HG03469 (cell line): ENCODE results near the gene RFNG.

ENCODE experiments used
- ATAC-seq: cut with Tn5 transposase; IDR thresholded peaks from one replicate; pipeline ENCODE4 v1.9.1; 2021; ENCODE audit warnings: mild to moderate bottlenecking, moderate library complexity, moderate number of reproducible peaks; ENCODE audit not compliant: unreplicated experiment

The RFNG gene

DNA sequence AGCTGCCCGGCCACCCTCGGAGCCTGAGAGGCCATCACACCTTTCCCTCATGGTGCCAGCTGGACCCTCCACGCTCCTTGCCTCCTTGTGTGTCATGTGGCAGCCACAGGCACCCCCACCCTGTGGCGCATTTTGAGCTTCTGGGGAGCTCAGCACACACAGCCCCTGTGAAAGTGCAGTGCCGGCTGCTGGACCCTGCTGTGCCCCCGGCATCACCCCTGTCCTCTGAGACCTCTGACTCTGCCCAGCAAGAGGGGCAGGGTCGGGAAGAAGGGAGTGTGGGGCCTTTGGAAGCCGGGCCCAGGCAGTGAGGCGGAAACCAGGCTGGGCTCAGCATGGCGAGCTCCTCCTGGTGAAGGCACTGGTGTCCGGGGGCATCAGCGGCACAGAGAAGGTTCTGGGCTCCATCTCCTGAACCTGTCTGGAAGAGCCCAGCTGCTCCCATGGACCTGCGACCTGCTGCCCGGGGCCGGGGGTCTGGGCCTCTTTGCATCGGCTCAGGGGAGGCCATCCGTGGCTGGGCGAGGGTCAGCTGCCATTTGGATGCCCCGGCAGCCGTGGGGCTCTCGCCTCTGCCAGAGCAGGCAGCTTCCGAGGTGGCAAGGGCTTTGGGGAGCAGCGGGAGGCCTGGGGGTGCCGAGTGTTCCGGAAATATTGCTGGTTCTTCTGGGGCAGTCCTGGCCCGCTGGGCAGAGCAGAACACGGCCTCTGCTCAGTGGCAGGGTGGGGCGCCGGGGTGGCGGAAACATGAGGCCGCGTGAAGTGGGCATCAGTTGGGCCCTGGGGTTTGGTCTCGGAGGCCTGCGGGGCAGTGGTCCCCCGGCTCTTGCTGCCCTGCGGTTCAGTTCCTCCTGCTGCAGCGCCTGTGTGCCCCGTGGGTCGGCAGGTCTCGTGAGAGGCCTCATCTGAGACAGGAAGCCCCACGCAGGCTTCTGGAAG, 46.8 kb downstream of the RFNG start:
- no peak for ATAC-seq

DNA sequence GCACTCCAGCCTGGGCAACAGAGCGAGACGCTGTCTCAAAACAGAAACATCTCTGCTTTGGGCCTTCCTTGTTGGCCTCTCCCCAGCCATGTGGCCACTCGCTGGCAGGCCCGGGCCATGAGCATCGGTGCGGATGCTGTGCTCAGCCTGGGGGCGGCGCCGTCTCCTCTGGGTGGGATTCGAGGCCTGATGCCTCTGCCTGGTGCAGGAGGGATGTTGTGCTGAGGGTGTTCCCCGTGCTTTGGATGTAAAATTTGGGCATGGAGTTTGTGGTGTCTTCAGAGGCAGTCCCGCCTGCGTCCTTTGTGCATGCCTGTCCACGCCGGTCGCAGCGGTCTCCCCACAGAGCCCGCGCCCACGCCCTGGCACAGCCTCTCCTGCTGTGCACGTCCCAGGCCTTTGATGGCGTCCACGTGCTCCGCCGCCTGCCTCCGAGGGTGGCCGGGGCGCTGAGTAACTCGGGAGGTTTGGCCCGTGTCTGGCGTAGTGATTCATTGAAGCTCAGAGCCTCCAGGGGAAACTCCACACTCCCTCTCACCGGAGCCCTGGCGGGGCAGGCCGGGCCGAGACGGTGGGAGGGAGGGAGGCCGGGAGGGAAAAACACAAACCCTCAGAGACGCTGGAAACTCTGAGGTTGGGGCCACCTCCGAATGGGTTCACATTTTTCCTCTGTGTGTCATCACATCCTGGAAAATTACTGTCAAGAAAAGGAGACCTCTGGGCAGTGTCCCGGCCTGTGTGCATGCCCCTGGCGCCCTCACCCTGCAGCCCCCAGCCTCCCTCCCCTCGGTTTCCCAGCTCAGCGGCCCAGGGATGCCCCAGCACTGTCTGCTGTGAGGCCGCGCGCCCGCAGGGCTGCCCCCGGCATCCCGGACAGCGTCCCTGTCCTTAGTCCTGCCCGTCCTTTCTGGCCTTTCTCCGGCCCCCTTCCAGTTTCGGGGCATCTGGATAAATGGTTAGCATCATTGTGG, 47.9 kb downstream of the RFNG start:
- no peak for ATAC-seq

DNA sequence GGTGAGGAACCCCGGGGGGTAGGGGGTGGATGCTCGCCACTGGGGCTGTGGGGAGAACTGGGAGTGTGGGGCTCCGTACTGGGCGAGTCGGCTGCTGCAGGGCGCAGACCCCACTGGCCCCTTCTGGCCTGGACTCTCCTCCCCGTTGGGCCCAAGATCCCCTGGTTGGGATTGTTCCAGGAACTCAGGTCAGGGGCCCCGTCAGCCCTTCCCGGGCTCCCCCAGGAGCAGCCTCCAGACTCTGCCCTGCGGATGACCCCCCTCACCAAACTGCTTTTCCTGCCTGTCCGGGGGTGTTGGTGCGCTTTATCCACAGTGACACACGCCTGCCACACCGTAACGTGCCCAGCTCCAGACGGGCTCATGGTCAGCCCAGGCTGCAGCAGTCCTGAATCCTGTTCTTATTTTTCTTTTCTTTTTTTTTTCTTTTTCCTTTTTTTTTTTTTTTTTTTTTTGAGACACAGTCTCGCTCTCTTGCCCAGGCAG, 50.0 kb downstream of the RFNG start:
- no peak for ATAC-seq

DNA sequence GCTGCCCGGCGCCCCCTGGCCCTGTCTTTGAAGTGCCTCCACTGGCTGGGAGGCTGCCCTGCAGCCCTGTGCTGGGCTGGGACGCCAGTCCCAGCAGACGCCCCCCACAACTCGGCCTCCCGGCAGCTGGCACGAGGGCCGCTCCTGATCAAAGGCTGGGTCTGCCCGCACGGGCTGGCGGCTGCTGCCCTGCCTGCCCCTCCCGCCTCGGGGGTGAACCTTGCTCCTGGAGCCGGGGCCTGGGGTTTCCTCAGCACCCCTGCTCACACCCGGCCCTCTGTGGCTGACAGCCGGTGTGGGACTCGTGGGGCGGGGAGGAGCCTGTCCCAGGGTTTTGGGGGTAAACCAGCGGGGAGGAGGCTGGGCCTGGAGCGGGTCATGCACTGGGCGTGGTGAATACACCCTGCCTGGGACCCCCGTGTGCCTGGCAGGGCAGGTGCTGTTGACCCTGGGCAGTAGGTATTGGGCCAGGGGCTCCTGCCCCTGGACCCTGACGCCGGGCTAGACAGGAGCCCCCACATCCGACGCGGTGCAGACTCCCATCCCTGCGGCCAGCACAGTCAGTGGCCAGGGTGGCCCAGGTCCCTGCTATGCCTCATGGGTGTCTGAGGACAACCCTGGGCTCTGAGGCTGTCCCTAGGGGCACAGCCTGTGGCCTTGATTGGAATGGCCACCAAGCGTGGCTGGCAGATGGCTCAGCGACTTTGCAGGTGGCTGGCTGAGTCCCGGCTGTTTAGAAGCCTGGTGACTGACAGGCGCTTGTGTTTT, 50.6 kb downstream of the RFNG start:
- no peak for ATAC-seq

DNA sequence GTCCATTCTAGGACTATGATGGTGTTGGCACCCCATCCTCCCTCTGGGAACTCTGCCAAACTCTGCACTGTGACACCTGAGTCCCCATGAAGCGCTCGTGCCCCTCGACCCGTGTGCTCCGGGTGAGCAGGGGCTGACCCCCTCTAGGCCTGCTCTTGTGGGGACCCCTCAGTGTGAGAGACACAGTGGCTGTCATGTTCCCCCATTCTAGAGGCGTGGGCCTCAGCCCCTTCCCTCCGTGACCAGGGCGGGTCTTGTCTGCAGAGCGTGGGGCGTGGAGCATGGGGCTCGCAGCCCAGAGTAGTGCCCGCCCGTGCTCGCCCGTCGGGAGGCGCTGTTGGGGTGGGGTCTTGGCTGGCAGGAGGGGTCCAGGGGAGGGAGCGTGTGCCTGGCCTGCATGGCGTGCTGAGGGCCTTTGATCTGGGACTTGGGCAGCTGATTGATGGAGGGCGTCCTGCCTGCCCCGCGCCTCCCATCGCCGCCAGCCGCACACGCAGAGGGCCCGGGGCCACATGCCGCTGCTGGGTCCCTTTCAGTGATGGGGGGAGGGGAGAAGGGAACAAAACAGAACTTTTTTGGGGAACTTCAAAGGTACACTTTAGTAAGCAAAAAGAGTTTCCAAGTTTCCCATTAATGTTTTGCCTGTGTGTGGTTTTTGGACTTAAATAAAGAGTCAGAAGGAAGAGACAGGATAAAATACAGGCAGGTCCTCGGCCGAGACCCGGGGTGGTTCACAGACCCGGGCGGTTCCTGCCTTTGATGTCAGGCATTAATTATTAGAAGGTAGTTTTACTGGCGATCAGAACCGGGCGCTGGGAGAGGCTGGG, 51.4 kb downstream of the RFNG start:
- ATAC-seq: no peak

DNA sequence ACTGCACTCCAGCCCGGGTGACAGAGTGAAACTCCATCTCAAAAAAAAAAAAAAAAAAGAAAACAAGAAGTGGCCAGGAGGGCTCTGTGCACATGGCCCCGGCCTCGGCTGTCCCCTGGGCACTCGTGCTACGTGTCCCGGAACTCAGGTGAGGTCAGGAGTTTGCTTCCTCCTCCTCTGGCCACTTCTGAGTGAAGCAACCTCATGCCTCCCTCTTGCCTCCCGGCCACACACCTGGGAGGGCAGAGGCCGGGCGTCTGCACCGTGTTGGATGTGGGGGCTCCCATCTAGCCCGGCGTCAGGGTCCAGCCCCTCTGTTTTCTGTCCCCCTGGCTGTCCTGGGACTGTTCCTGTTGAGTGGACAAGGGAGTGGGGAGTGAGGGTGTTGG, 52.0 kb downstream of the RFNG start:
- no peak for ATAC-seq

DNA sequence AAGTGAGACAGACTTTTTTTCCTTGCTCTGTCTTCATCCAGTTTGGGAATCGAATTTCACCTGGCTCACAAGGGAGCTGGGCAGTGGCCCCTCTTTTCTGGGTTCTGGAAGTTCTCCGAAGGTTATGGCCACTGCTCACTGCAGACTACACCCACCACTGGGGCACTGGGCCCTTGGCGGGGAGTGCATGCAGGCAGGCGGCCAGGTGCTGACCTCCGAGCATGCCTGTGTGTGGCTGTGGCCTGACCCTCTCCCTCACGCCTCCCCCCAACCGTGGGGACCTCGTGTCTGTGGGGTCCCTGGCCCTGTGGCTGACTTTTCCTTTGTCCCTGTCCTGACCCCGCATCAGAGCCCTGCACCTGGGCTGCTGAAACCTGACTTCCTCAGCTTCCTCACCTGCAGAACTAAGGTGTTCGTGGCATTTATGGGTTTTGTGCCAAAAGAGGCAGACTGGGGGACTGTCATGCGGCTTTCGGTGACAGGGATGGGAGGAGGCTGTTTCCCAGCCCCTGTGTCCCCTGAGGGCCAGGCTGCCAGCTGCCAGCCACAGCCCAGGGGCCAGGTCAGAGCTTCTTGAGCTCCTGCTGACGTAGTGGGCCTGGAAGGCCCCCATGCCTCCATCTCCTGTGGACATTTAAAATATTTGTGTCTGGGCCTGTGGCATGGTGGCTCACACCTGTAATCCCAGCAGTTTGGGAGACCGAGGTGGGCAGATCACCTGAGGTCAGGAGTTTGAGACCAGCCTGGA, 52.7 kb downstream of the RFNG start:
- ATAC-seq: no peak

DNA sequence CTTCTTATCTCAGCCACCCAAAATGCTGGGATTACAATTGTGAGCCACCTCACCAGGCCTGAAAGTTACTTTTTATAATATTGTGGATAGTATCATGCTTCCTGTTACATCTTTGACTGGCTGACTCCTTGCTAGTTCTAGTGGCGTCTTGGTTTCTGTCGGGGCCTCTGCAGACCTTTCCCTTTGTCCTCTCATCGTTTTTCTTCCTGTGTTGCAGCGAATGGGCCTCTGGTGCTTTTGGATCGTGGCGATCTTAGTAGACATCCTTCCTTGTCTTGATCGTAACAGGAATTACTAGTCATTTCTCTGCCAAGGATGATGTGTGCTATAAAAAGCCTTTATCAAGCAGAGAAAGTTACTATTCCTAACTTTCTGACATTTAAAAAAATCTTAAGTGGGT, 53.4 kb downstream of the RFNG start:
- ATAC-seq: no peak
